AG09319 (cell line): ENCODE measurements around the gene ASIC3.

ENCODE experiments used
- DNase-seq: peaks from one replicate; pipeline ENCODE4 v3.0.0-alpha.2; 2010; ENCODE audit warnings: low read depth; ENCODE audit errors: extremely low read depth
- TF ChIP-seq, protein P1 (sequence below): IDR thresholded peaks from 2 replicates; pipeline ENCODE4 v1.5.1; 2011; ENCODE audit warnings: low read depth, mild to moderate bottlenecking, inconsistent platforms, low read length, moderate library complexity

ASIC3 gene

DNA sequence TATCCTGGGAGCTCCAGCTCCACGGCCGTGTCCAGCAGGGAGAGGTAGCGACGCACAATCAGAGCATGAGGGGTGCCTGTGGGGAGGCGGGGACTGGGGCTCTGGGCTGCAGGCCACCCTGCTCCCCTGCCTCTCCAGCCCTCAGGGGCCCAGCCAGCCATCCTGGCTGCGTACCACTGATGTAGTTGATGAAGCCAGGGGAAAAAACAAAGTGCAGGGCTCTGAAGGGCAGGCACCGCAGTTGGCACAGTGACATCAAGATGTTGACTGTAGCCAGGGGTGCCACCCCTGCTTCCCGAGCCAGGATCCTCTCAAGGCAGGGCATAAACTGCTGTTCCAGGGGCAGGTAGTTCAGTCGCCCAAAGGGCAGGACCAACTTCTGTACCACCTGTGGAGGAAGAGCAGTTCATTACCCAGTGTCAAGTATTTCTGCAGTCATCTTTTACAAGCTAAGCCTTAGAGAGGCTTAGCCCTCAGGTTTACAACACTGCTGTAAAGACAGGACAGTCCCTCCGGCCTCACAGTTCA is 29.4 kb downstream of the ASIC3 start:
- TF ChIP-seq, protein P1, sequence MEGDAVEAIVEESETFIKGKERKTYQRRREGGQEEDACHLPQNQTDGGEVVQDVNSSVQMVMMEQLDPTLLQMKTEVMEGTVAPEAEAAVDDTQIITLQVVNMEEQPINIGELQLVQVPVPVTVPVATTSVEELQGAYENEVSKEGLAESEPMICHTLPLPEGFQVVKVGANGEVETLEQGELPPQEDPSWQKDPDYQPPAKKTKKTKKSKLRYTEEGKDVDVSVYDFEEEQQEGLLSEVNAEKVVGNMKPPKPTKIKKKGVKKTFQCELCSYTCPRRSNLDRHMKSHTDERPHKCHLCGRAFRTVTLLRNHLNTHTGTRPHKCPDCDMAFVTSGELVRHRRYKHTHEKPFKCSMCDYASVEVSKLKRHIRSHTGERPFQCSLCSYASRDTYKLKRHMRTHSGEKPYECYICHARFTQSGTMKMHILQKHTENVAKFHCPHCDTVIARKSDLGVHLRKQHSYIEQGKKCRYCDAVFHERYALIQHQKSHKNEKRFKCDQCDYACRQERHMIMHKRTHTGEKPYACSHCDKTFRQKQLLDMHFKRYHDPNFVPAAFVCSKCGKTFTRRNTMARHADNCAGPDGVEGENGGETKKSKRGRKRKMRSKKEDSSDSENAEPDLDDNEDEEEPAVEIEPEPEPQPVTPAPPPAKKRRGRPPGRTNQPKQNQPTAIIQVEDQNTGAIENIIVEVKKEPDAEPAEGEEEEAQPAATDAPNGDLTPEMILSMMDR: no peak
- no peak for DNase-seq

DNA sequence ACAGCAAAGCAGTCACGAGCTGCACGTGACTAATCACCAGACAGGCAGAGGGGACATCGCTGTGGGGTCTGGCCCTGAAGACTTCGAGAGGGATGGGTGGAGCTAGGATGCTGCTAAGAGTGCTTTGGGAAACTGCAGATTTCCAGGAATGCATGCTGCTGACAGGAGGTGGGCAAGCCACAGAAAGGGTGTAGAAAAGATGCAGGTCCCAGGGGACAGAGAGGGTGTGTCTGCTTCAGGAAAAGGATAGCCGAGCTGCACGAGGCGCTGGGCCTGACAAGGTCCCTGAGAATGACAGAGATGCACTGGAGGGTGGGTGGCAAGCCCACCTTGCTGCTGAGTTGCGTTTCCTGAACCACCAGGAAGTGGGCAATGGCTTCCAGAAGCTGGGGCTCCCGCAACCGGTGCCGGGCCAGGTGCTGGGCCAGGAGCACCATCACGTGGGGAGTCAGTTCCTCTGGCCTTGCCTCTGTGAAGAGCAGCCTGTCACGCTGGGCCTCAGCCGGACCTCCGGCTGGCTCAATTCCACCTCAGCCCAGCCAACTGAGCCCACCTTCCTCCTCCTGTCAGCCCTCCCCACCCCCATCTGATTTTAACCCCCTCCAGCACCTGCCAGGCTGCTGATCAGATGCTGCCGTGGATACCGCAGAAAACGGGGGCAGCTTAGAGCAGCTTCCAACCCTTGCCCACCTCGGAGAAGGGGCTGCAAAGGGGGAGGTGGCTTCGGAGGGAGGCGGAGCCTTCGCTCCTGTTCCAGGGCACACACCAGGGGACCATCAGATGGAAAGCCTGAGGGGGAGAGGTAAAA is 30.1 kb downstream of the ASIC3 start:
- no peak for DNase-seq
- TF ChIP-seq, protein P1: no peak

DNA sequence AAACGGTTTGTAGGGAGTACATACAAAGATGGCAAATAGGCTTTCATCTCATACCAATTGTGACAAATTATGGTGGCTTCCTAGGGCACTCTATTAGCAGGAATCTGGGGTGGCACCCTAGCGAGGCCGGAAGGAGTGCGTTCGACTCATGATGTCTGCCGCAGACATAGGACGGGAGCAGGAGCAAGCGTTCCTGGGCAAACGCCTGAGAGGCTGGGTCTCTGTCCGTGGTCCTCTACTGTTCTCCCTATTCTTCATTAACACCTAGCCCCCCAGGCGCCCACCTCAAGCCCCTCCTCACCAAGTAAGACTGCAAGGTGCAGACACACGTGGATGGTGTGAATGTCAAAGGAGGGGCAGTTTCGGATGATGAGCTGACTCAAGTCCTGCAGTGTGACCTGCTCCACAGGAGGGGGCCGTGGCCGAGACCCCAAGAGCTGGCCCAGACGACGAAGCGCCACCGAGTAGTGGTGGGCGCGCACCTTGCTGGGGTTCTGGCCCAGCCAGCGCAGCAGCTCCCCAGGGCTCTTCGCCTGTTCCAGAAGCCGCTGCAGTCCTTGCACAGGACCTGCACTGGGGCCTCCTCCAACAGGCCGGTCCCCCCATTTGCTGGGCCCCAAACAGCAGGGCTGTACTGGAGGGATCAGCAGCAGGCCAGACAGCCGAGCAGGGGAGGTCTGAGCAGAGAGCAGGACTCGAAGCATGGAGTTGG is 31.0 kb downstream of the ASIC3 start:
- no peak for DNase-seq
- TF ChIP-seq, protein P1: no peak

DNA sequence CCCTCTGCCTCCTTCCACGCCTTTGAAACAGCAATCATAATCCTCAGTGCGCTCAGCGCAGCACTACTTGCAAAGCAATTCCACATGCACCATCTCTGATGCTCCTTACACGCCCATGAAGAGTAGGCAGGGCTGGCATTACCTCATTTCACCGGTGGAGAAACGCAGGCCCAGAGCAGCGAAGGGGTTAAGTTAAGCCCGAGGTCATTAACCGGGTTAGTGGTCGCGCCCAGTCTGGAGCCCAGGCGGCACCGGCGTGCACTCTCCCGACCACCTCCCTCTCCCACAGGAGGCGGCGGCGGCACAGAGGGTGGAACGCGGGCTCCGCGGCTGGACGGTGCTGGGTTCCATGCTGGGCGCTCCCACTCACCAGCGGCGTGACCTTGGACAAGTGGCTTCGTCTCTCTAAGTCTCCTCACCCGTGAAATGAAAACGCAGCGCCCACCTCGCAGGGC is 31.8 kb downstream of the ASIC3 start:
- TF ChIP-seq, protein P1: no peak
- DNase-seq: no peak

DNA sequence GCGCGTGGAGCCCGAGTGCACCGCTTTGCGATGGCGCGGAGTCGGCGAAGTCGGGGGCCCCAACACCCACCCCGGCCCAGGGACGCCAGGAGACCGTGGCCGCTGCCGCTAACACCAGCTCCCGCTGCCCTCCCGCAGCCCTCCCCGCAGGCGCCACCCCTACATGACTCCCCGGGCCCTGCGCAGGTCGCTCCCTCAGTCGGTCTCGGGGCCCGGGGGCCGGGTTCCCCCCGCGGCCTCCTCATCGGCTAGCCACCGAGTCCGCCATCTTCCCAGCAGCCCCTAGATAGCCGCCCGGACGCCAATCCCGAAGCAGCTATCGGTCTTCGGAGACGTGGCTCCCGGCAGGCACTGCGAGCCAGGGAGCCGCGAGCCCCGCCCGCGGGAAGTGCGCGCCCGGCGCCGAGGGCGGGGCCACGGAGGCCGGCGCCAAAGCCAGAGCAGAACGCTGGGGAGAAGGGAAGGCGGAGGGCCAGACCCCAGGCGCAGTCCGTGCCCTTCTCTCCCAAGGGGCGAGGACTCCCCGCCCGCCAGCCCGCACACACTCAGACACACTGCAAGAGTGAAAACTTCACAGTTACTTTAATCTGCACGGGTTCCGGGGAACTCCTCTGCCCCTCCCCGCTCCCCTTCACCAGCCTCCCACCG is 32.3 kb downstream of the ASIC3 start, which contains the start of gene FASTK:
TSS of gene FASTK (minus strand) at position 288 of the 648 bp plus-strand sequence. CDS start at position 245, 43 bp downstream.
- peak; percentile 70 for DNase-seq
- TF ChIP-seq, protein P1: no peak

DNA sequence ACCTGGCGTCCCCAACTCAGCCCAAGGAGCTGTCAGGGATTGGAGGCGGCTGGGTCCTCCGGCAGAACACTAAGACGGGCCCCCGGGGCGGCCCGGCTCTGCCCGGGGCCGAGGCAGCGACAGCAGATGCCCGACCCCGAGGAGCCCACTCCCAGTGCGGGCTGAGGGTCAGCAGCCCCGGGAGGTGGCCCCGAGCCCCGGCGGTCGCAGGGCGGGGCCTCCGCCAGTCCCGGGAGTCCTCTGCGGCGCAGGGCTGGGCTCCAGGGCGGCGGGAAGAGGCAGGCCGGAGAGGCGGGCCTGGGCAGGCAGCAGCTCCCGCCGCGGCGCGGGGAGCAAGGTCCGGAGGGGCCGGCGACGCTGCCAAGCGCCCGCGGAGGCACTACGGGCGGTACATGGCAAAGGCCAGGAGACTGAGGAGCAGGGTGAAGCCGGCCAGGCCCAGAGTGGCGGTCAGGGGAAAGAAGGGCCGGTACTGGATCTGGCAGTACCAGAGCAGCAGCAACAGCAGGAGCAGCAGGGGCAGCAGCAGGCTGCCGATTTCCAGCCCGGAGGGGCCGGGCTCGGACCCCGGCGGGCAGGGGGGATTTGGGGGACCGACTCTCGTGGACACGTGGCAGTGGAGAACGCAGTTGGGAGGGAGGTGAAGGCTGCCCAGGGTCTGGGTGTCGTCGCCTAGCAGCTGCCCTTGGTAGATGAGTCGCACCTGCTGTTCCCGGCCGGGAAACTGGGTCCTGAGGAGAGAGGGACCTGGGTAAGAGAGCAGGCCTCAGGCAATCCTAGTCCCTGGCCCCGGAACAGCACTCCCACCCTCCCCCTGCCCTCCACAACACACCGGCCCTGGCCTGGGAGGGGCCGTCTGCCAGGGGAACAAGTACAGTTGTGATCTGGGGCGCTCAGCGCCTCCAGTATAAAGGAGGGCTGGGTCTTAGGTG is 33.1 kb downstream of the ASIC3 start:
- TF ChIP-seq, protein P1: no peak
- no peak for DNase-seq
